ENCODE measurements around the gene LDAH.

LDAH gene

DNA sequence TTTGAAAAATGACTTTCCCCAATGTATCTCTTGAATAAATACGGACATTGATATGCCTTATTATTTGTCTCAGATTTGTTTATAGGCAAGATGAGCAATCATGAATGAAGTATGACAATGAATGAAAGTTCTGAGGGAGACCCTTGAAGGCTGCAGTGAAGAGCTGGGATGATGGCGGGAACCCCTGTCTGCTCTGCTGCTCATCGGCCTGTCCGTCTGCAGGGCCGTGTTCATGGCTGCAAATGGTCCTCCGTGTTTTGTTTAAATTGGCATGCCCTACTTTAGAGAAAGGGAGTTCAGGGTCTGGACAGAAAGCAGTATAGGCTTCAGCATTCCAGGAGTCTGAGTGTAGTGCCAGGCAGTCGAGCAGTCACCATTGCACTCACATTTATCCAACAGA lies 170.8 kb downstream of the LDAH start:
- DNase-seq (ENCODE audit: low spot score), result no peak

DNA sequence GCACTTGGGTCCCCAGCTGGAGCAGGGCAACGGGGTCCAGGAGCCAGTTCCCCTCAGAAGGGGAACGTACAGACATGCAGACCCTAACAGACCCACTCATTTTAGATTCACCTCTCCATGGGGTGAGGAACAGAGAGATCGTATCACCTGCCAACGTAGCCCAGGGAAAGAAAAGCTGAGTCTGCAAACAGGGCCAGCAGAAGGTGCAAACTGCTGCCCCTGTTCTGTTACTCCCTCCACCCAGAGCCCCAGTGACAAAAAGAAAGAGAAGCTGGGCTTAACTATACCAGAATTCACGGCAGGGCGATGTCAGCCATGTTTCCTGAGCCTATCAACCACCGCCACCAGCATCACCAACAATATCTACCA lies 171.2 kb downstream of the LDAH start:
- no peak for DNase-seq (ENCODE audit: low spot score)

DNA sequence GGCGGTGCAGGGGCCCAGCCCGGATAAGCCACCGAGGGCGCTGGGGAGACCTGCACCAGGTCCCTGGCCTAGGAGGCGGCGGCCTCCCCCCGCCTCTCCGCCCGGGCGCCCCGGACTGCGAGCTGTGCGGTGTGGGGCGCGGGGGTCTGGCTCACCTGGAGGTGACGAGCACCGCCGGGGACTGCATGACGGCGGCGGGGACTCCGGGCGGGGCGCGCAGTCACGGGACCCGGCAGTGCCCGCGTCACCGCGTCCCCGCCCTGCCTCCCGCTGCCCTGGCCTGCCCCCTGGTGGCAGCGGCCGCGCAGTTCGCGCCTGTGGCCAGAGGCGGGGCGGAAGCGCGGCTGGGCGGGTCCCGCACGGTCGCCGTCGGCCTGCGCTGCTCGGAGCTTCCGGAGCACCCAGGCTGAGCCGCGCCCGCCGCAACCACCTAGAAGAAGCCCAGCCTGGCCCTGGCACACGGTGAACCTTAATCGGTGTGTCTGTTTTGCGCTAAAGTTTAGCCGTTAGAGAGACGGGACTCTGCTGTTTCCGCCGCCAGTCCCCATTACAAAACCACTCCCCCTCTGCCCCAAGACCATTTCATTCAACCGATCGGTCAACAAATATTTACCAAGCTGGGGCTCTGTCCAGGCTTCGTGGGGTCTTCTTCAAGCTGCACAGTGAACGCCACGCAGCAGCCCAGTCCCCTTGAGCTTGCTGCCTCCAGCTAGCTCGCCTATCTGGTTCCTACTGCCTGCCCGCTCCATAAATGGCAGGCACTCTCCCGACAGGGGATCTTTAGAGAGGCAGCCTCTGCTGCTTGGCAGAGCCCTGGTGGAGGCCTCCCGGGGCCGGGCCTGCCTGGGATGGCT lies 171.8 kb downstream of the LDAH start, which contains the start of gene HS1BP3:
TSS of gene HS1BP3 (minus strand) at position 222 of the 854 bp plus-strand sequence. CDS start at position 187, 35 bp downstream.
- DNase-seq (ENCODE audit: low spot score), result peak; percentile 96

DNA sequence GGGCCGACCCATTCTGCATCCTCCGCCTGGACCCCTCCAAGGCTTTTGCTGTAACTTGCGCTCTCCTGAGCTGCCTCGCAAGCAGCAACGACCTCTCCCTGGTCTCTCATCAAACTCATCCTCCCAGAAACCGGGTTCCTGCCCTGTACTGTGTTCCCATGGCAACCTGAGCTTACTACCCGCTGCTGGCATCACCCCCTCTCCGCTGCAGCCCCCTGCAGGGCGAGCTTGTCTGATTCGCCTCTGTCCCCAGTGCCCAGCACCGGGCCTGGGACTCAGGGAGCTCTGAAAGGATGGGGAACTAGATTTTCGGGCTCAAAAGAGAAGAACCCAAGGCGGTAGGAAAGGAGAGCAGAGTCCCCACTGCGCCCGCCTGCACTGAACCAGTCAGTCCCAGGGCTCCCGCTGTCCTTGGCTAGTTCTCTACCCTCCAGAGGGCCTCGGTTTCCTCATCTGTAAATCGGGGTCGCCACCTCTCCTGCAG lies 172.5 kb downstream of the LDAH start:
- peak; percentile 59 for DNase-seq (ENCODE audit: low spot score)

DNA sequence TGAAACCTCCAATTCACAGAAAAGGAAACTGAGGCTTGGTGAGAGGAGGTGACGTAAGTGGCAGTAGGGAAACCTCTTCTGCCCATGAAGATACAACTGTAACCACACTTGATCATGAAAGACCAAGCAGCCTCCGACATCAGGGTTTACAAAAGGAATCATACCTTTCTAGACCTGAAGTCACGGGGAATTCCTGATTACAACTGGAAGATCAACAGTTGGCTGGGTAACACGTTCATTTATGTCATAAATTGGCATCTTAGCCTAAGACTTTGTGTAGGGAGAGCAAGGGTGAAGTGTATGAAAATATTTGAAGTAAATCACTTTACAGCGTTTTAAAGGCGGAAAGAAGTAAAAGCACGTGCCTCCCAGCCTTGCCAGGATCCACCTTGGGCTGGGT lies 172.9 kb downstream of the LDAH start:
- no peak for DNase-seq (ENCODE audit: low spot score)

DNA sequence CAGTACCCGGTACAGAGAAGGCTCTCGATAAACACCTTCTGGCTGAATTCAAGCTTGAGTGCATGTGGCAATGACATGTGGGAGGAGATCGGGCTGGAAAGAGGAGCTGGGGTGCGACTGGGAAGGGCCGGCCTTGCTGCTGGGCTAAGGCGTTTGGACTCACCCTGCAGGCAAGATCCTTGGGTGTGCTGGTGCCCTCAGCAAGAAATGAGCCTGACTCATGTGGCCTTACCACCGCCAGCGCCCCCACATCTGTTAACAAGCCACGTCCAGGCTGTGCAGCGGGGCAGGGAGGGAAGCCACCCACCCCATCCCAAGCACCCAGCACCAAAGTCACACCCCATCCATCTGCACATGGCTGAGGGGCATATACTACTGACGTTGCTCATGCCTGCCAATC lies 173.3 kb downstream of the LDAH start:
- no peak for DNase-seq (ENCODE audit: low spot score)

DNA sequence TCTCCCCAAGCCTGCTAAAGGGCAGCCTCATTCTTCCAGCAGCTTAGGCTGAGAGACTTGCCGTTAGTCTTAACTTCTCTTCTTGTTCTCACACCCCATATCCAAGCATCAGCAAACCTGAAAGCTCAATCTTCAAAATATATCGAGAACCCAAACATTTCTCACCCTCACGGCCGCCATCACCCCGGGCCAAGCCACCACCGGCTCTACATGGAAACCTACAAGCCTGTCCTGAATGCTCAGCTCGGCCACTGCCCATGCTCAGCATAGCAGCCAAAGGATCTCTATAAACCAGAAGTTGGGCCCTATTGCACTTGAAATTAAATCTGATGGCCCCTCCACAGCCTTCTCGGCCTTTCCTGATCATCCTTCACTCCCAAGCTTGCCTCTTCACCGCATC lies 174.1 kb downstream of the LDAH start:
- DNase-seq (ENCODE audit: low spot score), result no peak

DNA sequence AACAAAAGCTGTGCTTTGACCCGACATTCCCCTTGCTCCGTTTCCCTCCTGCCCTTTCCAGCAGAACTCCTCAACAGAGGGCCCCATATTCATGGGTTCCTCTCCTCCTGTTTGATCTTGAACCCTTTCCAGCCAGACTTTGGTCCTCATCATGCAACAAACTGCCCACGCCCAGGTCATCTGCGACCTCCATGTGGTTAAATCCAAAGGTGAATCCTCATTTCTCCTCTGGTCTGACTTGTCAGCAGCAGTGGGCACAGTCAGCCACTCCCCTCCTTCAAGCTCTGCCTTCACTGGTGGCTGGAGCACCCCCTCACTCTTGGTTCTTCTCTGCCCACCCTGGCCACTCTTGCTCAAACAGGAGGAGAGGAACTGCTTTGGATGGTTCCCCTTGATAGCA lies 174.7 kb downstream of the LDAH start:
- DNase-seq (ENCODE audit: low spot score), result no peak

DNA sequence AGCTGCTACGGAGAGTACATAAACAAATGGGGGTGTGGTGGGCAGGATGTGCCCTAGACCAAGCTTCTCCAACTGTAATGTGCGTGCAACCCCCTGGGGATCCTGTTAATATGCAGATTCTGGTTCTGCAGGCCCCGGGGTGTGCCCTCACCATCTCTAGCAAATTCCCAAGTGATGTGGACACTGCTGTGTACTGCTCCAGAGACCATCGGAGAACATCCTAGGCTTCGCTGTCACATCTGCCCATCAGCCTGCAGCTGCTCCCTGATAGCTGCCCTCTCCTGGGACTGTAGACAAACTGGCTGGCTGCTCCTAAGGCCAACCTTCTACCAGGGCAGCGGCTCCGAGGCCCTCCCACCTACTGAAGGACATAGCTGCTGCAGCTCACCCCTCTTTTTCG lies 175.2 kb downstream of the LDAH start:
- DNase-seq (ENCODE audit: low spot score), result no peak

DNA sequence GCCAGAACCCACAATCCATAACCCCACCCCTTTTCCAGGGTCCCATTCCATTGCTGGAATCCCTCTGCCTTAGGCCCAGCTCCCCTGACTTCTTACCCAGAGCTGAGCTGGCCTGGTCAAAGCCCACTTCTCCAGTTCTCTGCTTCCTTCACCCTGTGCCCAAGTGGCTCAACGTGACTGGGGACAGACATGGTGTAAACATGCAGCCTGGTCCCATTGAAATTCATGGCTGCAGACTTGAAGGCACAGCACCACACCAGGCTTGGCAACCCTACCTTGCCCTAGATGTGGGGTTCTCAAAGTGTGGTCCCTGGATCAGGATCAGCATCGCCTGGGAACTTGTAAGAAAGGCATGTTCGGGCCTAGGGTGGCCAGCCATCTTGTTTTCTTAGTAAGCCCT lies 175.7 kb downstream of the LDAH start:
- DNase-seq (ENCODE audit: low spot score), result no peak

DNA sequence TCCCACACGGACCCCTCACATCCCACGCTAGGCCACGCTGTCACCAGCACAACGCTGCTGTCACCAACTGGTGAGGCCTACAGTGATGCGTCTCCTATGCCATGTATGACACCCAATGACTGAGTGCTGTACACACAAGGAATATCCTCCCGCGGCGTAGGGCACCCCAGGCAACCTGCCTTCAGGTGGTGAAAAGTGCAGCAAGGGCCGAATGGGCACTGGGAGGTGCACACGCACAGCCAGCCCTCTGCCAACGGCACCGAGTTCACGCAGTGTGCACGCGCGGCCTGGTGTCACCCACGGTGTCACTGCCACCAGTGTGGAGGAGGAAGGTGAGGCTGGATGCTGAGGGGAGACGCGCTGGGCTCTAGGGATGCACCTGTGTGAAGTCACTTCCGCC lies 176.5 kb downstream of the LDAH start:
- no peak for DNase-seq (ENCODE audit: low spot score)

DNA sequence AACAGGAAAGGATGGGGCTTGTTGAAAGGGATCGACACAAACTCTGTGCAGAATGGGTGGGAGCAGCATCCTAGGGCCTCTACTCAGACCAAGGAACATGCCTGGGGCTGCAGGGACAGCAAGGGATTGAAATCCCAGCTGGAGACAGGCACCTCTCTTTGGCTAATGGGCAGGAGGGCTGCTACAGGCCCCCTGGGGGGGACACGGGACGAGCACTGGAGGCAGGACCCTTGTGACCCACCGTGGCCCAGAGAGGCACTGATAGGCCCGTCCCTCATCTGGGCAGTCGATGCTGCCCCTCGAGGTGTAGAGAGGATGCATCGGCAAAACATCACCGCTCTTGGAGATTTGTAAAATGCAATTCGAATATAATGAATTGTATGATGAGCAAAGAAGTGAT lies 177.1 kb downstream of the LDAH start:
- no peak for DNase-seq (ENCODE audit: low spot score)

DNA sequence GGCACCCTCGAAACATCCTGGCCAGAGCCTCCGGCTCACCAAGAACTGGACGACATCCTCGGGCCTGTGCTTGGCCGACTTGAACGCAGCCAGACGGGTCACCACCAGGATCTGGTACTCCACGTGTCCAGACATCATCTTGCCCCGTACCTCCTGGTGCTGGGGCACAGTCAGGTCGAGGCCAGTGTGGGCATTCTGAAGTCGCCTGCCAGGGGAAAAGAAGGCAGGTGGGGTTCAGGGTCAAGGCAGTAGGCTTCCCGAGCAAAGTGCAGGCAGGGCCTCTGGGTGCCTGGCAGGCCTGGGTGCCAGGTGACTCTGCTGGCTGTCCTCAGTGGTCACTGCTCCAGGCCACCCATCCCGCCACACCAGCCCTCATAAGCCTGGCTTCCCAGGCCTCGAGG lies 177.6 kb downstream of the LDAH start:
- DNase-seq (ENCODE audit: low spot score), result no peak

DNA sequence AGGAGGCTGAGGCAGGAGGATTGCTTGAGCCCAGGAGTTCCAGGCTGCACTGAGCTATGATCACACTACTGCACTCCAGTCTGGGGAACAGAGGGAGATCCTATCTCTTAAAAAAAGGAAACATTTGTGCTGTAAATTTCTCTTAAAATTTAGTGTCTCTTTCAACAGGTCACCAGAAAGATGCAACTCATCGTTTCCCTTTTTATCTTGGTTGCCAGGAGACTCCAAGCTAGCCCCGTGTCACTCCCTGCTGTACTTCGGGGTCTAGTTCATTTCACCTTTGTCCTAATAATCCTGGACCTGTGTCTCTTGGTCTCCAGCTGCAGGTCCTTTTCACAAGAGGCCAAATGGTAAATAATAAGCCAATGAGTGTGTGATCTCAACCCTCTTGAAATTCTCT lies 179.1 kb downstream of the LDAH start:
- no peak for DNase-seq (ENCODE audit: low spot score)

DNA sequence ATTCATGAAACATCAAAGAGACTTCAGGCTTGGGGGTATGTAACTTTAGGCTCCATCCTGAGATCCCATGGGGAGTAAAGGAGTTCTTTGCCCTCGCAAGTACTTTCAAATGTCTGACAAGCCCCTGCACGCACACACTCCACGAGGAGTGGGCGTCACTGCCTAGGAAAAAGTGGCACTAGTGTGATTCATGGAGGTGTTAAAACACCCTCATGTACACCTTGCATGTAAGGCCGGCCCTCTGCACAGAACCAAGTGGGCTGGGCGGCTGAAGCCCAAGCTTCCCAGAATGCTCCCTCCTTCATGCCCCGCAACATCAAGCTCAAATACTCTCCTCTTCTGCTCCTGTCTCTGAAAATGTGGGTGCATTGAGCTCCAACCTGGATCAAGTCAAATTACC lies 179.8 kb downstream of the LDAH start:
- DNase-seq (ENCODE audit: low spot score), result no peak

DNA sequence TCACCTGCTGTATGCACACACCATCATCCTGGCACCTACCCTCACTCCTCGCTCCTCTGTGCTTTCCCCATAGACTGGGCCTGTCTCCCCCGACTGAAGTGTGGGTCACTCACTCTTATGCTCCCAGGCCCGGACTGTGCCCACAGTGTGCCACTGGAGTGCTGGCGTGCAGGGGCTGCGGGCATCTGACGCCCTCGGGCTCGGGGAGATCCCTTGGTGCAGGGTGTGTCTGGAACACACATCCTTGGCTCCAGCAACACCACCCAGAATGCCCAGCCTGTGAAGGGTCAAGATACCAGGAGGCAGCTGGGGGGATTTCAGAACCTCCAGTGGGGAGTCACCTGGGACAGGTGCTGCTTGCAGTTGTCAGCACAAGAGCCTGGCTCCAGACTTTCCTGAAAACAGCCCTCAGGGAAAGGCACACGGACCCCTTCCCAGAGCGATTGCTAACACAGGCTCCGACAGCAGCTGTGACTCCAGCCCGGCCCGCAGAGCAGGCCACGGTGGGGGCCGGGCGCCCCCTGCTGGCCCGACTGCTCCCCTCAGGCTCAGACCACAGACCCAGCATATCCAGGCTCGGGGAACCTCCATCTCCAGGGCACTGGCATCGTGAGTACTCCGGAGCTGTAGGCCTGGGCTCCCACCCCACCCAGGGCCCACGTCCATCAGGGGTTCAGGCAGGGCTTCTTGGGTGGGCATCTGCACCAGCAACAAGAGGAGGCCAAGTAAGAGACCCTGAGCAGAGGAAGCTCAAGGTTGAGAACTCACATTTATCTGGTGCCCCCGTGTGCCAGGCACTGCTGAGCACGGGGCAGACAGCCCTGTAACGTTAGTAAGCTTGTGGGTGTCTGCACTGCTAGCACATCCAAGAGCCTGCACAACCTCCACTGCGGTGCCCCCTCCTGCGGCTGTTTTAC lies 180.6 kb downstream of the LDAH start:
- peak; percentile 89 for DNase-seq (ENCODE audit: low spot score)

DNA sequence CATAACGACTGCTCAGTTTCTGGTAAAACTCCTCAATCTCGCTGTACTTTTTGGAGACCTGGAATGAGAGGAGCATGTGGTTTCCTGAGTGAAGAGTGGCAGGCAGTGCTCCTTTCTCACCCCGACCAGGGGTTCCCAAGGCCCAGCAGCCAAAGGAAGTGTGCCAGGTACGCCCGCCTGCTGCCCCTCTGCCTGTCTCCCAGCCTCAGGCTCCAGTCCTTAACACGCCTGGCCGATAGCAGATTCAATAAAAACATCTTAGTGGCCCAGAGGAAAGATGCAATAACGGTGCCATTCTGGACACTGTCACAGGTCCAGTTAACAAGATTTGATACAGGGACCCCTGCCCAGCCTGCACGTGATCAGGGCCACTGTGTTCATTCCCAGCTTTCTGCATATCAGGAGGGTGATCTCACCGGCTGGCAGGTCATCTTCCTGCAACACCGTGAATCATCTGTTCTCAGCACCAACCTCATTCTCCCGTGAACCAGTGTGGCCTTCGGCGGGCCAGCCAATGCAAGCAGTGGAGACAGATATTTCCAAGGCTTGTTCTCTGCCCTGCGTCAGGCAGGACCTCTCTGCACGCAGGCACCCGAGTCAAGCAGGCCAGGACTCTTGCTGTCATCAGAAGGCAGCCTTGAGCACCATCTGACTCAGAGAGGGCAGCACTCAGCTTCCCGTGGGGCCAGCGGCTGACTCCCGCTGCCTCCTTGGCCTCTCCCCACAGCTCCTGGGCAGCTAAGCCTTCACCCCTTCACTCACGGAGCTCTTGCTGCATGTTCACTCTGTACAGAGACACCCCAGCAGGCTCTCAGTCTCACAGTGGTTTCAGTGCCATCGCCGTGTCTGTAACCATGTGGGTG lies 181.5 kb downstream of the LDAH start:
- DNase-seq (ENCODE audit: low spot score), result no peak

DNA sequence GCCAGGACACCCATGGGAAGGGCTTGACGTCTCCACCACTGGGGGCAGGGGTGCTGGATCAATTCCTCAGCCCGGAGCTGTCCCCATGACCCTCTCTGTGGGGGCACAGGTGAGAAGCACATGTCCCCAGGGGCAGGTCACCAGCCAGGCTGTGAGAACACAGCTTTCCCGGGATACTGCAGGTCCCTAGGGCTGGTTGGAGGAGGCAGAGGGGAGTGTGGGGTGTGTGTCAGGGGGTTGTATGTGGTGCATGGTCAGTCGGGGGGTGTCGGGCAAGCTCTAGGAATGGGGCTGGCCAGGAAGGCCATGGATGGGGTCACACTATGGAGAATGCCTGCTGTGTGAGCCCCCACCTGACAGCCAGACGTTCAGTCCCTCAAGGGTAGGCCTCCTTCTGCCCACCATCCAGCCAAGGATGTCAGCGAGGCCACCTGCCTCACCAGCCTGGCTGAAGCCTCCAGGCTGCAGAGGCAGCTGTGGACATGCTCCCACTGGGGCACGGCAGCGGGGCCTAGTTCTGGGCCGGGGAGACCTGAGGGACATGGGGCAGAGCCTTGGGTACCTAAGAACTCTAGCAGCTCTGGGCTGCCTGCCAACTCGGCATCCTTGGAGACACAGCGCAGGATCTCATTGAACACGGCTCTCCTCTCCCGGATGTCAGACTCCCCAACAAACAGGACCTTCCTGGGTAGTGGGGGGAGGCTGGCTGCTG lies 182.3 kb downstream of the LDAH start:
- no peak for DNase-seq (ENCODE audit: low spot score)

DNA sequence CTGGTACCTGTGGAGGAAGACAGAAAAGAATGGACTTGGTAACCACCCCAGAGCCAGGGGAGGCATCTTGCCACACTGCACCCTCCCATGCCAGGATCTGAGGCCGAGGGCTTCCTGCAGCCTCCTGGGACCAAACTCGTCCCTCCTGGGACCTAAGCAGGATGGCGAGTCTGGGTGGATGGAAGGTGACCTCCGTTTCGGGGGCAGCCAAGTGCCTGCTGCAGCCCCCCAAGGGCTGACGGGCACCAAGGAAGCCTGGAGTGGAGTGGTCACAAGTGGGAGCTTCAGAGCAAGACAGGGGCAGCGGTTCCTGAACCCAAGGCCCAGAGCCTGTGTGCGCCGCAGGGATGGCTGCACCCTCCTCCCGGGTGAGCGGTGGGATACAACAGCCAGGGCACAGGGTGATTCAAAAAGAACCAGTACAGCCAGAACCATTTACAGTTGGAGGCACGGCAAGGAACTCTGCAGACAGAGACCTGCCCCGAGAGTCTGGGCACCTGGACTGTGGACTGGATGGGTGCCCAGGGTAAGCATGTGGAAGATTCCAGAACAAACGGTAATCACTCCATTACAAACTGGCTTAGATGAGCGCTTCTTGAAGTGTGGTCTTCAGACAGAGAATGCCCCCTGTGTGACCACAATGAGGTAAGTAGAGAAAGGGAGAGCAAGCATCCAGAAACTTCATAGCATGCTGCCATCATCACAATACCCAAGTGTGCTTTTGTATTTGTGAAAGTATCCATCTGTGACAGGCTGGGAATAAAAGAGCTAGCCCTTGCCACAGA lies 184.1 kb downstream of the LDAH start:
- no peak for DNase-seq (ENCODE audit: low spot score)

DNA sequence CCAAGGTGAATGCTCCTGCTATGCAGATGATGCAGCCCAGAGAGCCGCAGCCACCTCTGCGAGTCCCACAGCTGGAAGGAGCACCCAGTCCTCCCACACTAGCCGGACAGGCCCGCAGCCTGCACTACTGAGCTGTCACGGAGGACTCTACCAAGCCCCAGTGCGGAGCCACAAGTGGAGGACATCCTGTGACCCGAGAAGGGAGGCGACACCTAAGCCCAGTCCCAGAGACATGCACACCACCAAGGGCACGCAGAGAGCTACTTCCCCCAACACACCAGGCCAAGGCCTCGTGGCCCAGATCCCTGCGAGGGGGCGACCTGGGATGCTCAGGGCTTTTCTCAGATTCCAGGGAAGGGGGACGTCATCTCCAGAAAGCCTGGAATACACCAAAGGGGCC lies 184.9 kb downstream of the LDAH start:
- DNase-seq (ENCODE audit: low spot score), result no peak

DNA sequence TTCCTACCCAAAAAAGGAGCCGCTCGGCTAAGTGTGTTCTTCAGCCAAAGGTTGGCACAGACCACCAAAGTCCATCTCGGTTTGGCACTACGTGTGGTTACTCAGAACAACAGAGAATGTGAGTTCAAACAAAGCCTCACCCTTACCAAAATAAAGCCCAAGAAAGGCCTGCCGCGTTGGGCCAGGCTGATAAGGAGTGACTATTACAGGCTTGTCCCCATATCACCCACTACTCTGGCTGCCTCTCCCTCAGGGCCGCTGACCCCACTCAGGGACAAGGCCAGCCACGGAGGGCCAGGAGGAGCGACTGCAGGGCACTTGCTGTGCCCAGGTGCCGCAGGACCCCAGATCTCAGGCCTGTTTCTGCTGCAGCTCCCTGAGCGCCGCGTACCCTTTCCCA lies 185.8 kb downstream of the LDAH start:
- DNase-seq (ENCODE audit: low spot score), result no peak

Data from AG08395 (cell line).